Renal cortical epithelial cell (primary cell): ENCODE results near the gene TSPAN32. TPM values are rescaled to one million over a fixed set of nuclear protein-coding genes. Genes with fewer than 3 reads are reported as not detected.

Experiments
- DNase-seq: peaks from one replicate; pipeline ENCODE4 v3.0.0-alpha.2; 2011; ENCODE audit warnings: low read depth
- total RNA-seq: library from RNA; depleted of rRNA; stranded (reverse); fragments of >200 nt; gene quantifications from 2 replicates; pipeline ENCODE4 v1.2.3, GENCODE V29; 2014

Gene TSPAN32
- total RNA-seq, 1 donor from 2014 or later: not detected

DNA sequence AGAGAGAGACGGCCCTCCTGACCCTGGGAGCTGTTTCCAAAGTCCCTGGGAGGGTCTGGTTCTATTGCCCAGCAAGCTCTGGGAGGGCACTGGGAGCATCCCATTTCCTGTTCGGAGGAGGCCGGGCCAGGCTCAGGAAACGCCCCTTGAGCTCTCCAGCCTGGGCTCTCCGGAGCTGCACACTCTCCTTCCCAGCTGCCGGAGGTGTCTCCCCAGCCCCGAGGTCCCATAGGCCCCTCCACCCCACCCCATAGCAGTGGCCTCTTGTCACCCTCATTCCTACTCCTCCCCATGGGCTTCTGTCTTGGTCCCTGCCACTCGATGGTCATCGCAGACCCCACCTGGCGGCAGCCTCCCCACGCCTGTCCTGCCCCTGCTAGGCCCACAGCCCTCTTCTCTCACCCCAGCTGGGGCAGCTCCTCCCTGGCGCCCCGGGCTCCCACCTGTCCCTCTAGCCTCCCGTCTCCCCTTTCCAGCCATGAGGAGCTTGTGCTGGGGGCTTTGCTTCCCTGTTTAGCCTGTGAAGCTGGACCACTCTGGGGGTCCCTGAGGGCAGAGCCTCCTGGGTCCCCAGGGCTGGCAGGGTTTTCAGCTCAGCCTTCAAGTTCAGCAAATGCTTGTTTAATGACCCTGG is 2.8 kb downstream of the TSPAN32 start:
- no peak for DNase-seq

DNA sequence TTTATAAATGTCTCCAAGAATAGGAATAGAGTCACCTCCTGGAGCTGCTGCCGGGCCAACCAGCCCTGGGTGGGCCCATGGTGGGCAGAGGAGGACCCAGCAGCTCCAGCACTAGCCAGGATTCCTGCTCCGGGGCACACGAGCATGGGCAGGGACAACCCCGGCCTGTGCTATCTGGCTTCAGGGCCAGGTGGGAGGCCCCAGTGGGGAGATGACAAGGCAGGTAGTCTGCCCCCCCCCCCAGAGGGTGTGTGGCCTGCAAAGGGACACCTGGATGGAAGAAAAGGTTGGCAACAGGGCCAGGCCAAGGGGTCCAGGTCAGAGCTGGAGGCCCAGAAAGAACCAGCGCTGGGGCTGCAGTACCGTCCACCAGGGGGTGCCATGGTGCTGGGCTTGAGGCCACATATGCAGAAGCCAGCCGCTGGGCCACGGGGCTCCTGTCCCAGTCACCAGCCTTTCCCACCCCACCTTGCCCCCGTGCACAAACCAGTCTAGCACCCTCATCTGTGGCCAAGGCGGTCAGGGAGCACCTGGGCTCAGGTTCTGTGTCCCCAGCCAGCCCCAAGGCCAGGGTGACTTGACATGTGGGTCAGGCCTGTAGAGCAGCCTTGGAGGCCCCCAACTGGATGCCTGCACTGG is 3.4 kb downstream of the TSPAN32 start:
- DNase-seq: peak; percentile 26

DNA sequence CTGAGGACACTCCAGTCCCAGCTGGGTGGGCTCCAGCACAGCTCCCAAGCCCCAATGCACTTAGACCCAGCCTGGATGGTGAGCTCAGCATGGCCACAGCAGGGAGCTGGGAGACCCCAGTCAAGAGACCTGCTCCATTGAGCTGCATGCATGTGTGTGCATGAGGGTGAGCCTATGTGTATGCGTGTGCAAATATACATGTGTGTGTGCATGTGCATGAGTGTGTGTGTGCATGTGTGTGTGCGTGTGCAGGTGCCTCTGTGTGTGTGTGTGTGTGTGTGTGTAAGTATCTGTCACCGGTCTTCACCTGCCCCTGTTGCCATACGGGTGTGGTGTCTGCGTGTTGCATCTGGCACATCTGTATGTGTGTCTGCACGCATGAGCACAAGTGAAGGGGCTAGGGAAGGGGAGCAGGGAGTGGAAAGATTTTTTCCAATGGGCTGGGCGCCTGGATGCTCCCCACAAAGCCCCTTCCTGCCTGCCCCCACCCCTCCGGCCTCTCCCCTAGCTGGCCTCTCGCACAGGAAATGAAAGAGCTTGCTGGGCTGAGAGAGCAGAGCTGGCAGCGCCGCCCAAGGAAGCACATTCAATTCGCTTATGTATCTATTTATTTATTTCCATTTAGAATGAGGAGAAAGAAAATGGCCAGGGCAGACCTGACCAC is 4.1 kb downstream of the TSPAN32 start:
- DNase-seq: no peak

DNA sequence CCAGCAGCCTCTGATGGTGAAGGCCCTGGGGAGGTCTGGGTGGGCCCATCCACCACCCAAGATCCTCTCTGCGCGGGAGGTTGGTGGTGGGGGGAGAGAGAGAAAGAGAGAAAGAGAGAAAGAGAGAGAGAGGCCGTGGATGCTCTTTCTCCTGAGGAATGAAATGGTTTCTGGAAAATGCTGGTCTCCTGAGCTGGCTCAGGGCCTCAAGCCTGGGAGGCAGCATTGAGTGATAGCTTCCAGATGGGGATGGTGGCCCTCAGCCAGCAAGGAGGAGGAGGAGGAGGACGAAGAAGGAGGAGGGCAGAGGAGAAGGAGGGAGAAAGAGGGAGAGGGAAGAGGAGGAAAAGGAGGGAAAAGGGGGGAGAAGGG is 4.6 kb downstream of the TSPAN32 start:
- no peak for DNase-seq

DNA sequence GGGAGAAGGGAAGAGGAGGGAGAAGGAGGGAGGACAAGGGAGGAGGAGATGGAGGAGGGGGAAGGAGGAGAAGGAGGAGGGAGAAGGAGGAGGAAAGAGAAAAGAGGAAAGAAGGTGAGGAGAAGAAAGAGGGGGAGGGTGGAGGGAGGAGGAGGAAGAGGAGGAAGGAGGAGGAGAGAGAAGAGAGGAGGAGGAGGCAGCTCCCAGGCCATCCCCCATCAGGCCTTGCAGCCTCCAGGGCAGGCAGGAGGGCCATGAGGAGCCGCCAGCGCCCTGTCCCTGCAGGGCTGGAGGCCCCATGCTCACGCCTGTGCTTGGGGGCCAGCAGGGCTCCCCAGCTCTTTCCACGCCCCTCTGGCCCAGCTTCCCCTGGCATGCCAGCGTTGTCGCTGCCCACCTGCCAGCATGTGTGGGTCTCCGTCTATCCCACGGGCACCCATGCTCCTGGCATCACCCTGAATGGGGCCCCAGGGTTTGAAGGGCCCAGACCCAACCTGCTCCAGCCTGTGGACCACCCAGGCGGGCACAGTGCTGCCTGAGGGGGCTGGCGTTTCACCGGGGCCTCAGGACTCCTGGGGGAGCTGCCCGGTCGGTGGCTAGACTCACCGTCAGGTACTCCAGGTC is 5.2 kb downstream of the TSPAN32 start:
- no peak for DNase-seq

DNA sequence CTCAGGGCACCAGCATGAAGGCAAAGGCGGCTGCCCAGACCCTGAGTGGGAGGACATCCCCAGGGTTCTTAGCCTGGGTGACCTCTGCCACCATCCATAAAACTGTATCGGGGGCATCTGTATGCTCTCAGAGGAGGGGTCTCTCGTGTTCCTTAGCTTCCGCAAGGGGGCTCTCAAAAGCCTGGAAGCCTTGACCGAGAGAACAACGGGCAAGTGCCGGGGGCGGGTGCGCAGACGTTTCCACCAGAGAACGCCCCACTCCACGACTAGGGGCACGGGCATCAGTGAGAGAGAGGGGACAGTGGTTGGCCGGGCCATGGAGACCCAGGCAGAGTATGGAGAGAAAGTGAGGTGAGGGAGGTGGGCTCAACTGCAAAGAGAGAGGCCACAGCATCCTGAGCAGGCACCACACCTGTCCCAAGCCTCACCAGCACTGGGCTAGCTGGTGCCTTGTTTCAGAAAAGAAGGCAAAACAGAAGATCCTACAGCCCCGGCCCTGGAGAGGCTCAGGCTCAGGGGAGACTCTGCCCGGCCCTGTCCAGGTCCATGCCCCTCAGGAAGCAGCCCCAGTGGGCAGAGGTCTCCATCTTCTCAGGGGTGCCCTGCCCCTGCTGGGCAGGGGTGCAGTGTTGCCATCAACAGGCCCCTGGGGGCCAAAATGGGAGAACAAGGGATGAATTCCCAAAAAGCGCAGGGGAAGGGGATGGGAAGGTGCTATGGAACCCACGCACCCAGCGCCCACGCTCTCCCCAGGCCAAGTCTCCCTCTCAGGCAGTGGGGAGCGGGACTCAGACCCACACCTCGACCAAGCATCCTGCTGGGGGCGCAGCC is 5.9 kb downstream of the TSPAN32 start:
- DNase-seq: no peak

DNA sequence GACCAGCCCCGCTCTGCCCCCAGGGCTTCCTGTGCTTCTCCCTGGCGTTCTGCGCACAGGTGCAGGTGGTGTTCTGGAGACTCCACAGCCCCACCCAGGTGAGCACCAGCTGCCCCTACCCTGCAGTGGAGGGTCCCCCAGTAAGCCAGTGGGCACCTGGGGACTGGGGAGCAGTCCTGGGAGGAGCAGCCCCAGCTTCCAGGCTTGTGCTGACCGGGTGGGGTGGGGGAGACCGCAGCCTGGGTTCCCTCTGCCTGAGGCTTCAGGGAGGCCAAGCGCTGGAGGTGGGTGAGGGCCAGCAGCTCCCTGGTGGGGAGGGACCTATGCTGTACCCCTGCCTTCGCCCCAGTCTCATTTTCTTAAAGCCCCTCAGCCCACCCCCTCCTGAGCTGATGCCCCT is 6.9 kb downstream of the TSPAN32 start:
- DNase-seq: no peak

DNA sequence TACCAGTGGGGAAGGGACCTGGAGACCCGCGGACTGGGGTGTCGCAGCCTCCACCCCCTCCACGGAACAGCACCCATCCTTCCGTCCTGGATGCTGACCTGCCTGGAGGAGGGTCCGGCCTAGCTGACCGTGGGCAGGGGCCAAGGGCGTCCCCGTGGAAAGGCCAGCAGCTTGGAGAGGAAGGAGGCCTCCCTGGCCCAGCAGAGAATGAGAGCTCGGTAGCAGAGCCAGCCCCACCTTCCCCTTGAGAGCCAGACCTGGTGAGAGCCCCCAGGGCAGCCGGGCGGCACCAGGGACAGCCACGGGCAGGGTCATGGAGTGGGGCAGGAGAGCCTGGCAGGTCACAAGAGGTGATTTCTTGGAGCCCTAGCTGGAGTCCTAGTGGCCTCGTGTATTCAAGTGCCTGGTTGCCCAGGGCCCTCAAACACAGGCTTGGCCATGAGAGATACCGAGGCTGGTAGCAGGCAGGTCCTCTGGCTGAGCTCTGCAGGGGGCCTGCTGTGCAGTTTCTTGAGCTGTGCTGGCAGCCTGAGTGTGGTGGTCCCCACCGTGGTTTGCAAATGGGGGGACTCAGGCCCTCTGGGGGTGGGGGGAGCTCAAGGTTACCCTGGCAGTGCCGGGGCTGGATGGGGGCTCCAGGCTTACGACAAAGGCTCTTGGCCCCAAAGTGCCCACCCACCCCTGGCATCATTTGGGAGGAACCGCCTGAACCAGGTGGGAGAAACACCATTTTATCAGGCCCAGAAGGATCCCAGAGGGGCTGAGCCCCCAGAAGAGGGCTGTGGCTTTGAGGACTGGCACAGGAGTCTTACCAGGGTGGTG is 7.6 kb downstream of the TSPAN32 start:
- no peak for DNase-seq

DNA sequence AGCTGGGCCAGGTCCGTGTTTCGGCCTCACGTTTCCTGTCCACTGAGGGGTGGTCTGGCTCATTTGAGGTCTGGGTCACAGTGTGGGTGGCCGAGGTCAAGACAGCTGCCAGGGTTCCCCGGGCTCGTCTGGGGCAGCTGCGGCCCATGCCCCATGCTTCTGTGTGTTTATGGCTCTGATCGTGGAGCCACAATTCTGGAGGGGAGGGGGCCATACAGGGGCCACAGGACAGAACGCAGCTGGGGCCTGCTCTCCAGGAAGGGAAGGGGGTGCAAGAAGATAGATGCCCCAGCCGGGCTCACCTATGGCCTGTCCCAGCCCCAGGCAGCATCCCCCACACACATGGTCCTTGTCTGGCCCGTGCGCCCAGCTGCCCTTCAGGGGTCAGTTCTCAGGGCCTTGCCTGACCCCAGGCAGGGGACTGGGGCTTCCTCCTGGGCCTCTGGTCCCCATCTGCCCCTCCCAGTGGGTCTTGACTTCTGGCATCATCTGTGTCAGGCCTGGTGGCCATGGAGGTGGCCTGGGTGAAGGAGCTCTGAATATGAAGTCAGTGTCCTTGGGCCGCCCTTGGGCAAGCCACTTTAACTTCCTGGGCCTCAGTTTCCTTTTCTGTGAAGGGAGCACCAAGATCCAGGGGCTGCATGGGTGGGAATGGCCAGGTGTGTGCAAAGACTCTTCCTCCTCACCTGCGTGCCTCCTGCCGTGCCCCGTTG is 8.4 kb downstream of the TSPAN32 start:
- no peak for DNase-seq

DNA sequence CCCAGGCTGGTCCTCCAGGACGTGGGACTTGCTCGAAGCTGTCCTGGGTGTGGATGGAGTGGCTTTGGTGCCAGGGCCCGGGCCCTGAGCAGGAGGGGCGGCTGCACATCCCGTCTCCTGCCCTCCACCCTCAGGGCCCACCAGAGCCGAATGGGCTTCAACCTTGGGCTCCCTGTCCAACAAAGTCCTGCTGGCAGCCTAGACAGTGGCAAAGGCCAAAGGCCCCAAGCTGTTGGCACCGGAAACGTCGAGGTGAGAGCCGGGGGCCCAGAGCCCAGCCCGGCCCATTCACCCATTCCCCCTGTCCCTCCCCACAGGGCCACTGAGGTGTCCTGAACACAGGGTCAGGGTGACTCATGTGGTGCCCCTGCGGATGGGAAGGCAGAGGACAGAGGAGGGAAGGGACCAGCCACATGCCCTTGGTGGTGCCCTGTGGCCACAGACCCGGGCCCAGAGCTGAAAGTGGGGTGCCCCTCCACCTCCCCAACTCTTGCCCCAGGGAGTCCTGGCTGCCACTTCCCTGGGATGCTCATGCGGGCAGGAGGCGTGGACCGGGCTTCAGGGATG is 9.1 kb downstream of the TSPAN32 start:
- DNase-seq: no peak

DNA sequence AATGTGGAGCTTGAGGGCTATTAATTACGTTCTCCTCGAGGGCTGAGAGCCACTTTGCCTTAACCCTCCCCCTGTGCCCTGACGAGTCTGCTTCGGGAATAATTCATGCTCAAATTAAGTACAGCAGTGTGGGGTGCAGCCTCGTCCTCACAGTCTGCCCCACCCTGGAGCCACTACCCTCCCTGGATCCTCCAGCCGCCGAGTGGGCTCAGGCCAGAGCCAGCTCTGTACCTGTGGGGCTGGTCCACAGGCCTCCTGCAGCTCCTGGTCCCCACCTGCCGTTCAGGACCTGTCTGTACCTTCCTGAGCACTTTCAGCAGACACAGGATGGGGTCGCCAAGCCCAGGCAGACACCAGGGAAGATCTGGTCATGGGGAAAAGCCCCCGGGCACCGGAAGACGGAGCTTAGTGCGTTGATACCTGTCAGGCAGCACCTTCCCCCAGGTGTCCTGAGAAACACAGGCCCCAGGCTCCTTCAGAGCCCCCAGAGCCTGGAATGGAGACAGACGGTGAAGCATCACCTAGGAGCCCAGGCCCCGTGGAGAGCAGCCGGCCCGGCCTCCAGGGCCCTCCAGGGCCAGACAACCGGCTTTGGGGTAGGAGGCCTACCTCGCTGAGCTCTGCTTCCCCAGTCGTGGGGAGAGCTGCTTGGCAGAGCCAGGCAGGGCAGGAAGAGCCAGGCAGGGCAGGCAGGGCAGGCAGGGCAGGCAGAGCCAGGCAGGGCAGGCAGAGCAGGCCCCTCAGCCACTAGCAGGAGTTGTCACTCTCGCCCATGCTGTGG is 9.7 kb downstream of the TSPAN32 start:
- no peak for DNase-seq

DNA sequence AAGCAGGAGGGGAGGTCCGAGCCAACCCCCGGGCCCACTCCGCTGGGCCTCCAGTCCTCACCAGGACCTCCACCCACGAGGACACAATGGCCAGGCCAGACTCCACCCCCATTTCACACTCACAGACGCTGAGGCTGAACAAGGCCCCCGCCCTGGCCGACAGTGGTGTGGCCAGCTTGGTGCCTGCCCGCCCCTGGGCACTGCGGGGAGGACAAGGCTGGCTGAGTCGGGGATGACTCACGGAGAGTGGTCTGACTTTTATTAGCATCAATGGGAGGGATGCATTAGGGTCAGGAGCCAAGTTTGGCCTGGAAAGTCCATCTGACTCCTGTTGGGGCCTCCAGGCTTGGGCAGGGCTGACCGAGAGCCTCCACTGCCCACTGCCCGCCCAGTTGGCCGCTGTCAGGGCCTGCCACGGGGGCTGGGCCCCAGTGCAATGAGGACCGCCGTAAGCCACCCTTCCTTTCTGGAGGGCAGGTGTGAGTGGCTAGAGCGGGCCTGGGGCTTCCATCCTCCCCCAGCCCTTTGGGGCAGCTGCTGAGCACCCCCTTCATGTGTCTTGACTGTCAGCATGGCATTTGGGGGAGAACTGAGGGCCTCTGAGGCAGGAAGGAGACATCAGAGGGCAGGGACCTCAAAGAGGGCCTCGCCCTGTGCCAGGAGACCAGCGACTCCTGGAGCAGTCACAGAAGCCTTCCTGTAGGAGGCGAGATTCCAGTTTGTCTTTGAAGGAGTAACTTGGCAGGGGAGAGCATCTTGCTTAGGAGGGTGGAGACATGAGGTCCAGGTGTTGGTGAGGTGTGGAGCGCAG is 10.6 kb downstream of the TSPAN32 start:
- DNase-seq: peak; percentile 68

DNA sequence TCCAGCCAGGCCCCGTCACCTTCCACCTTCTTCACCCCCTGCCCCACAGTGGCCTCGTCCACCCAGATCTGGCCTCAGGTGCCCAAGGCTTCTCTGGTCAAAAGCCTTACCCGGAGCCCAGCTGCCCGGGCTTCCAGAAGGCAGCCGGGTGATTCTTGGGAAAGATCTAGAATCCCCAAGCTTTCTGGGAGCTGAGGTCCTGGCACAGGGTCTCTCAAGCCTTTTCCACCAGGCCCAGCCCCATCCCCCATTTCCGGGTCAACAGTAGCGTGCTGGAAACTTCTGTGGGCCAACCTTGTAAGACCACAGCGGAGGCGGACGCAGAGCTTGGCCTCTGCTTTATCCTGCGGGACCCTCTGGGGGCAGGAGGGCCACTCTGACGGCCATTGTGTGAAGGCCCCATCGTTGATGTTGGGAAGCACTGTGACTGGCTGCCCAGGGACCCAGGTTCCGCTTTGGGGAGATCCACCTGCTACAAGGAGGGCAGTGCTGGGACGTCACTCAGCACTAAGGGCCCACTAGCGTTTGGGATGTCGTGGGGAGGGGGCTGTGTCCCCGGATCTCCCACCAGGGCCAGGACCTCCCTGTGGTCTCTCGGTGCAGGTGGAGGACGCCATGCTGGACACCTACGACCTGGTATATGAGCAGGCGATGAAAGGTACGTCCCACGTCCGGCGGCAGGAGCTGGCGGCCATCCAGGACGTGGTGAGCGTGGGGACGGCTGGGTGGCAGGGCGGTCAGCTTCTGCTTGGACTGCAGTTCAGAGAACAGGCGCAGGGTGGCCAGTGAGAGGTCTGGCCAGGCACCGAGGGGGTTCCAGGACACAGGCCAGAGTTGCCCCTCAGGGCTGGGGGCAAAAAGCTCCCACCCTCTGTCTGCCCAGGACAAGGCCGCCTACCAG is 11.5 kb downstream of the TSPAN32 start:
- DNase-seq: no peak

DNA sequence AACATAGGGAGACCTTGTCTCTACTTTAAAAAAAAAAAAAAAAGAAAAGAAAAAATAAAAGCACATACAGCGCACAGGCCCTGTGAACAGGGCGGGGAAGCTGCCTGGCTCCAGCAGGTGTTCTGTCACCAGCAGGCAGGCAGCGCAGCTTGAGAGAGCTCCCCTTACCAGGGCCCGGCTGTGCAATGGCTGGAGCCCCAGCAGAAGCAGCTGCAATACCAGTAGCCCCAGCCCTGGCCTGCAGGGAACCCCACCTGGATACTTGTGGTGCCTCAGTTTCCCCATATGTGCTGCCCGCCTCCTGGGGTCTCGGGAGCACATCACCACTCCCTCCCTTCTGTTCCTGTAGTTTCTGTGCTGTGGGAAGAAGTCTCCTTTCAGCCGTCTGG is 12.3 kb downstream of the TSPAN32 start:
- no peak for DNase-seq

DNA sequence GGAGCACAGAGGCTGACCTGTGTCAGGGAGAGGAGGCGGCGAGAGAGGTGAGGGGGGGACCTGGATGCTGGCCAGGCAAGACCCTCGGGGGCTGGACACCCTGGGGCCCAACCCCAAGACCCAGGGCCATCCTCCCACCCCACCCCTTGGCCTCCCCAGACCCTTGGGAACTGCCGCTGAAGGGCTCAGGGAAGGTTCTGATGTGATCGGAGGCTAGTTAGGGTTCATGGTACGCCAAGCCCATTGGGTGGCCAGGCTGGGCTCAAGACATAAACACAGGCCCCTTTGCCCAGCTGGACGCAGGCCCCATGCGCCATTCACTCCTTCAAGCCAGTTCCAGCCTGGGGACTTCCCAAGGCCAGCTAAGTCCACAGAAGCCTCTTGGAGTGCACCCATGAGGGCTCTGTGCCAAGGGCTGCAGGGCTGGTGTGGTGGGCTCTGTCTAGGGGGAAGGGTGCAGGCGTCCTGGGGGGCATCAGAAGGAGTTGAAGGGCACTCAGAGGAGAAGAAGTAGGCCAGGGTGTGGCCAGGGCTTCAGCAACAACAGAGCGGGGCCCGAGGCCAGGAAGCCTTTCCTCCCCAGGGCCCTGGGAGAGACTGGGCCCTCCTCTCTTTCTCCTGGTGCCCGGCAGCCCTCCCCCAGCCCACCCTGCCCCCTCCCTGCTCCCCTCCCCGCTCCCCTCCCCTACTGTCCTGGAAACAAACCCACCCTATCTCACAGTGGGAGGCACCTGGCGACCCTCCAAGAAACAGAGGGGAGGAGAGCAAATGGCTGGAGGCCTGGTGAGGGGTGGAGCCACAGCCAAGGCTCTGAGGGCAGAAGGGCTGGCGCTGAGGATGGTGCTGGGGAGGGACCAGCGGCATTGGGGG is 12.9 kb downstream of the TSPAN32 start:
- DNase-seq: peak; percentile 28

DNA sequence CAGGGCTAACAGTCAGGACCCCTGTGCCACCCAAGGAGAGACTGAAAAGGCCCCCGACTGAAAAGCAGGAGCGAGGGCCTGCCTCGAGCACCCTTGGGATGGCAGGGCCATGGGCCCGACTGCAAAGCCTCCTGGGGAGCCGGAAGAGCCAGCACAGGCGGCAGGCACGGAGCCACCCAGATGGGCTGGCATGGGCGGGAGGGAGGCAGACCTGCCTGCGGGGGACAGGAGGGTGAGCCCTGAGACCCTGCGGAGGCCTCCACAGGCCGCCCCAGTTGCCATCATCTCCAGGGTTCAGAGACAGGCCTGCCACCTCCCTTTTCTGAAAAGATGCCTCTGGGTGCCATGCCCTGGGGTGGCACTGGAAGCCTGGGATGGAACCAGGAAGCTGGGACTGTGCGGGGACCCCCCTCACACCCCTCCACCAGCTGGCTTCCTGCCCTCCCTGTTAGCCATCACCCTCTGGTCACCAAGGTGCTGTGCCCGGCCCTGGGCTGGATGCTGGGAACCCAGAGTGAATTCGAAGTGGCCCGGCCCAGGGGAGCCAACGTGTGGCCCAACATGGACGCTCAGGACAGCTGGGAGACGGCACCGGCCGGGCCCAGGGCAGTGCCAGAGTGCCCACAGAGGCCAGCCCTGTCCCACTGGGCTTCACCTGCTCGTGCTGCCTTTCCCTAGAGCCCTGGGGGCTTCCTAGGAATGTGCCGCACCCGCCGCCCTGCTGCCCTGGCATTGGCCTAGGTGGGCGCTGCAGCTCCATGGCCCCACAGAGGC is 13.8 kb downstream of the TSPAN32 start:
- DNase-seq: no peak
